Posterior vena cava (tissue), 2 donors: Measurements from ENCODE around the gene NR4A2. TPM values are rescaled to one million over a fixed set of nuclear protein-coding genes. Genes with fewer than 3 reads are reported as not detected.

ENCODE experiments used
- DNase-seq: peaks from one replicate; pipeline ENCODE4 v3.0.0-alpha.2; 2020; ENCODE audit warnings: low spot score
- intact Hi-C, 2 donors: fragments of 100-400 bp; cut with DNase I; formaldehyde crosslinking; loops; one replicate each; pipeline versions ENCODE4 v1.14.1 to v1.14.2; 2022 to 2023
- total RNA-seq, 2 donors: library from RNA; stranded (reverse); fragmentation: NEBNext Ultra II Directional; extraction: Animal tissue kit (Norgen Biotek cat#: 25700); gene quantifications; one replicate each; pipeline ENCODE4 v1.2.1, GENCODE V29; 2021
- donor health status: DM: yes; HTN: yes; CAD: no.
- donor health status: DM: yes; HTN: yes; CAD: no.

The NR4A2 gene
- total RNA-seq, 2 donors from 2014 or later: 7.8 to 15.5 TPM

- DNase-seq: peak; percentile 98
- intact Hi-C loops: loop anchor here in 1 of 2 donors (10.0 kb wide), 1 partner anchor 63 kb away; no protein-coding TSS in a partner anchor
Observed at GRCh38 chr2:156341452-156342253, 9.1 kb upstream of the NR4A2 start.

GRCh38 chr2:156340804-156341451 lies 8.4 kb upstream of the NR4A2 start:
- intact Hi-C loops: loop anchor here in 1 of 2 donors (10.0 kb wide), 1 partner anchor 64 kb away; no protein-coding TSS in a partner anchor

DNA sequence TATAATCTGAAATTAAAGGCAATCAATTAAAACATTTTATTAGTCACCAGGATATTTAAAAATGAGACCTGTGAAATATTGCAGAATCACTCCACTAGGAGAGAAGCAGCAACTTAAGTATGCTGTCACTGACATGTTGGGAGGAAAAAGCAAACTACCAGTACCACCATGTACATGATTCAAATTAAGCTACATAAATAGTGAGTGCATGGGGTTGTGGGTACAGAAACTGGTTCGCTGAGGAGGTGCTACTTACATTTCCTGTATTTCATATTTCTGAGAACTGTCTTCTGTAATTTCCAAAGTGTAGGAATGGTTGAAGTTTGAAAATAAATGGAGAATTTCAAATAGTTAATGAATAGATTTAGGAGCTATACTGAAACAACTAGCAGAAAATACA lies 7.9 kb upstream of the NR4A2 start:
- intact Hi-C loops: loop anchor here in 1 of 2 donors (10.0 kb wide), 1 partner anchor 64 kb away; no protein-coding TSS in a partner anchor
- DNase-seq: no peak

More at GRCh38 chr2:156340804-156341451, 8.4 kb upstream of the NR4A2 start:
- no peak for DNase-seq

DNA sequence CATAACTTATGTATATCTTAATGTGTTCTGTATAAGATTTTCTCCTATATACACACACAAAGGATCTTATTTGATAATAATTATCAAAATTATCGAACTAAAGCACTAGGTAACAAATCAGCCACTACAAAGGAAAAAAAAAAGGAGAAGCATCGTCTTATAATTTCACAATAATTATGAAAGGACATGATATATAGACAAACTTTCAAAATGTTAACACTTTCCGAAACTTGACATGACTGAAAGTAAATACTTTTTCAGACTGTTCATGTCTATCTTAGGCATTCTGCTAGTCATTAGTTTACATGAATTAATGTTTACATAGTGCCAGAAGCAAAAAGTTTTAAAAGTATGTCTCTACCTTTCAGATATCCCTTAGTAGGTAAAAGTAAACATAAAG lies 7.3 kb upstream of the NR4A2 start:
- intact Hi-C loops: loop anchor here in 1 of 2 donors (10.0 kb wide), 2 partner anchors 65 to 255 kb away; no protein-coding TSS in a partner anchor

GRCh38 chr2:156339110-156339847 lies 6.8 kb upstream of the NR4A2 start:
- DNase-seq: no peak

More for the DNA sequence above, 7.3 kb upstream of the NR4A2 start:
- DNase-seq: no peak

DNA sequence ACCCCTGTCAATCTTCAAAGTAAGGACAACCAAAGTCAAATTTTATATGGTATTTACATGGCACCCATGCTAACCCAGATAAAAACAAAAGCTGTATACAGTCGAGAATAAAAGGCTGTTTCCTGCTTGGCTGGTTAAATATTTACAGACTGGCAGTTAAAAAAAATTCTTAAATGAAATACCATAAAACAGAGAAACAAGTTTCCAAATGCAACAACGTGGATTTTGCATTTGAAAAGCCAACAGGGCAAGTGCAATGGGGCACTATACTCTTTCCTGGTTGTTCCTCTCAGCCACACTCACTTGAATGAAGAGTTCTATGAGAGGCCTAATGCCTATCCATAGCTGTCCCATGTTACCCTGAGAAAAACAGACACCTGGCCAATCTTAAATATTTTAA lies 6.1 kb upstream of the NR4A2 start:
- intact Hi-C loops: loop anchor here in 1 of 2 donors (10.0 kb wide), 1 partner anchor 256 kb away; no protein-coding TSS in a partner anchor
- DNase-seq: no peak

More at GRCh38 chr2:156339110-156339847, 6.8 kb upstream of the NR4A2 start:
- intact Hi-C loops: loop anchor here in 1 of 2 donors (10.0 kb wide), 1 partner anchor 256 kb away; no protein-coding TSS in a partner anchor

- intact Hi-C loops: loop anchor here in 1 of 2 donors (10.0 kb wide), 1 partner anchor 260 kb away; no protein-coding TSS in a partner anchor
- DNase-seq: peak; percentile 98
Observed at GRCh38 chr2:156334496-156335478, 2.3 kb upstream of the NR4A2 start.

DNA sequence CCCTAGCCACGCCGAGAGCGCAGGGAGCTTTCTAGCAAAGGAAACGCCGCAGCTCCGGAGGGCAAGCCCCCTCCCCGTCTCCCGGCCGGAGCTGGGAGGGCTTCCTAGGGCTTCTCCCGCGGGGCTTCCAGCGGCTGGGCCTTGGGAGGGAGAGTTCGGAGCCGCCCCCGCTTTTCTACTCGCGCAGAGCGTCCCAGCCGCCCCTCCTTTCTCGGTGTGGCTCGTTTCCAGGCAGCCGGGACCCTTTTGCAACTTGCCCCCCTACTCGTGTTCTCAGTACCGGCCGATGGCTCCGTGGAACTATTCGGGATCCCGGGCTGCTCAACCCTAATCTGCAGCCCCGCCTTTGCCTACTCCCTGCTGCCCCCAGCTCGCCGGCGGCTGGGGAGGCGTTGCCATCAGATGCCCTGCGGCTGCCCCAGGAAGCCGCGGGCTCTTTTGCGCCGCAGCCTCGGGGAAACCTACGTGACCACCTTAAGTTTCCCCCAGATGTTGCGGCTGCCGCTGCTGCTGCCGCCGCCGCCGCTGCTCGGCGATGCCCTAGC lies 1.5 kb upstream of the NR4A2 start:
- intact Hi-C loops: loop anchor here in 1 of 2 donors (10.0 kb wide), 1 partner anchor 261 kb away; no protein-coding TSS in a partner anchor

GRCh38 chr2:156333274-156333950 lies 891 bp upstream of the NR4A2 start:
- DNase-seq: no peak
- intact Hi-C loops: loop anchor here in 1 of 2 donors (10.0 kb wide), 1 partner anchor 261 kb away; no protein-coding TSS in a partner anchor

More for the DNA sequence above, 1.5 kb upstream of the NR4A2 start:
- DNase-seq: peak; percentile 93

DNA sequence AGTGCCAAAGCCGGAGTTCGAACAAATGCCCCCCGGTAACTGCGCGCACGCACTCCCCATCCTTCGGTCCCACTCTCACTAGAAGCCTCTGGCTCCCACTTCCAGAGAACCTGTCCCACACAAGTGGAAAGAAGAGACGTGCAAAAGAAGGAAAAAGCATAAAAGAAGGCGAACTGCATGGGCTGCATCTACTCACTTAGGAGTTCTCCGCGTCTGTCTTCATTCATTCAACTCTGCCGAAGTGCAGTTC lies 312 bp downstream of the NR4A2 start:
- intact Hi-C loops: loop anchor here in 1 of 2 donors (10.0 kb wide), 1 partner anchor 263 kb away; no protein-coding TSS in a partner anchor
- no peak for DNase-seq

DNA sequence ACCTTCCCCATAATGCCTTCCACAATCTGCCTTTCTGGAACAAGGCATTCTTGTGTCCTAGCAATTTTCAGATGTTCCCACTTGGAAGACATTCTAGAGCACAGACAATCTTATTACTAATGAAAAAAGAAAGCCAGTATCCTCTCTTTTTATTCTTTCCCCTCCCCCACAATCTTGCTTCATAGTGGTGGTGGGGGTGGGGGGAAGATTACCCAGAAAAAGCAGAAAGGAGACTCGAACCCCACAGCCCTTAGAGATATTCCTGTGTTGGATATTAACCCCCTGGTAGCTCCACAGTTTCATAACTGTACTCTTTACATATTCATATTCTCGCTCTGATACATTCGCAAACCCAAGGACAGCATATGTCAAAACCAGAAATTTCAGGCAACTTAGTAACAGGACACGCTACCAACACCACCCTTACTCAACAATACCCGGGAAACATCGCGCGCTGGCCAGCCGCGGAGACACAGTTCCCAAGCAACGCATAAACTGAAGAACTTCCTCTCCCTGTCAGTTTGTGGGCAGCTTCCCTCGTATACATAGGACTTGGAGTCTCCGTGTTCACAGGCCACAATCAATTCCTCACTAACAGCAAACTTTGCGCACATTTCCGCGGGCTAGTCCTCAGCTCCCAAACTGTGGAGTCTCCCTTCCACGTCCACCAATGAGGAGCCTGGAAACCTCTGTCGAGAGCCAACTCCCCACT lies 793 bp downstream of the NR4A2 start:
- peak; percentile 93 for DNase-seq
- intact Hi-C loops: loop anchor here in 1 of 2 donors (10.0 kb wide), 1 partner anchor 263 kb away; no protein-coding TSS in a partner anchor

DNA sequence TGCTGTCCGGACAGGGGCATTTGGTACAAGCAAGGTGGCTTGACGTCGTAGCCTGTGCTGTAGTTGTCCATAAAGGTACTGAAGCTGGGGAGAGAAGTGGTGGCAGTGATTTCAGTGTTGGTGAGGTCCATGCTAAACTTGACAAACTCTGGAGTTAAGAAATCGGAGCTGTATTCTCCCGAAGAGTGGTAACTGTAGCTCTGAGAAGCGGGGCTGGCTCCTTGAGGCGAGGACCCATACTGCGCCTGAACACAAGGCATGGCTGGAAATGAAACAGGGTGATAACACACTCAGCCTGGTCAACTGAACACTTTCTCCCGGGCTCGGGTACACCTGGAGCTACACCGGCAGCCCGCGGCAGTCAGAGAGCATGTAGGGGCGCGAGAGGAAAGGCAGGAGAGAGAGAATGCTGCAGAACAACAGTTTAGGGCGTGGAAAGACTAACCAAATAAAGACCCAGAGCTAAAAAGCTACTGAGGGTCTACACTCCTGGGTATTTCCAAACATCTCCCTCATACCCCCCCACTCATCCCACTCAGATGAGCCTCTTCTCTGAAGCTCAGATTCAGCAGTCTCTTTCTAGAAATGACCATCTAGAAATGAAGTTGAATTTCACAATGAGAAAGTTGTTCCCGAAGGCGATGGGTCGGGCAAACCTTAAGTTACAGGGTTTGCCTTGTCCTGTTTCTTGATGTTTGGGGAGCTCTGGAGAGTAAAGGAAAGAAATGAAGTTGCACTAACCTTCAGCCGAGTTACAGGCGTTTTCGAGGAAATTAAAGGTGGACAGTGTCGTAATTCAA lies 2.4 kb downstream of the NR4A2 start:
- intact Hi-C loops: loop anchor here in 1 of 2 donors (10.0 kb wide), 1 partner anchor 265 kb away; no protein-coding TSS in a partner anchor
- DNase-seq: no peak

DNA sequence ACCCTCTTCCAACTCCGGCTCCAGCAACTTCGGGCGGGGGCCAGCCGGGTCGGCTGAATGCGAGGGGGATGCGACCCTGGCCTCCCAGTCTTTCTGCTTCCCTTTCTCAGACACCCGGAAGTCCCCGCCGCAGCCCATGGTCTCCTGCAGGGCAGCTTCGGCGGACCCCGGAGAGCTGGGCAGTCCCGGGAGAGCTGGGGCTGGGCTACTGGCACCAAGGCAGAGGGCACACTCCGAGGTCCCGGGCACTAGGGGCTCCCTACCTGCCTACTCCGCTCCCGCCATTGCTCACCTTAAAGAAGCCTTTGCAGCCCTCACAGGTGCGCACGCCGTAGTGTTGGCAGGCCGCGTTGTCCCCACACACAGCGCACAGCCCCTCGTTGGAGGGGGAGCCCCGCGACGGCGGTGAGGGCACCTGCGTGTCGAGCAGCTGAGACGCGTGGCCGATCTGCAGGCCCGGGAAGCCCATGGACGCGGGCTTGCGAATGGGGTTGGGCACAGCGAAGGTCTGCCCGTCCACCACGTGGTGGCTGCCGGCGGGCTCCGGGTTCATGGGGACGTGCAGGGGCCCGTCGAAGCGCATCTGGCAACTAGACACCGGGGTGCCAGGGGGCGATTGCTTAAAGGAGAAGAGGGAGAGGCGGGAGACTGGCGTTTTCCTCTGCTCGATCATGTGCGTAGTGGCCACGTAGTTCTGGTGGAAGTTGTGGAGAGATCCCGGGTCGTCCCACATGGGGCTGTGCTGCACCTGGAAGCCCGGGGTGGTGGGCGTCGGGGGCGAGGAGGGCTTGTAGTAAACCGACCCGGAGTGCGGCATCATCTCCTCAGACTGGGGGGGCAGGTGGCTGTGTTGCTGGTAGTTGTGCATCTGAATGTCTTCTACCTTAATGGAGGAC lies 3.2 kb downstream of the NR4A2 start:
- peak; percentile 80 for DNase-seq
- intact Hi-C loops: no loop called here

GRCh38 chr2:156327835-156328695 lies 4.5 kb downstream of the NR4A2 start:
- DNase-seq: no peak

More at GRCh38 chr2:156327835-156328695, 4.5 kb downstream of the NR4A2 start:
- intact Hi-C loops: no loop called here
